GM18861 (cell line): ENCODE measurements around the gene HDAC10.
"Not testable (repeated sequence)": the region's sequence is repeated elsewhere in the genome, so short reads cannot be mapped to it uniquely, and the experiment has no call there.

Experiments used
- ATAC-seq: cut with Tn5 transposase; IDR thresholded peaks from one replicate; pipeline ENCODE4 v1.9.1; 2021; ENCODE audit not compliant: unreplicated experiment

HDAC10 gene

DNA sequence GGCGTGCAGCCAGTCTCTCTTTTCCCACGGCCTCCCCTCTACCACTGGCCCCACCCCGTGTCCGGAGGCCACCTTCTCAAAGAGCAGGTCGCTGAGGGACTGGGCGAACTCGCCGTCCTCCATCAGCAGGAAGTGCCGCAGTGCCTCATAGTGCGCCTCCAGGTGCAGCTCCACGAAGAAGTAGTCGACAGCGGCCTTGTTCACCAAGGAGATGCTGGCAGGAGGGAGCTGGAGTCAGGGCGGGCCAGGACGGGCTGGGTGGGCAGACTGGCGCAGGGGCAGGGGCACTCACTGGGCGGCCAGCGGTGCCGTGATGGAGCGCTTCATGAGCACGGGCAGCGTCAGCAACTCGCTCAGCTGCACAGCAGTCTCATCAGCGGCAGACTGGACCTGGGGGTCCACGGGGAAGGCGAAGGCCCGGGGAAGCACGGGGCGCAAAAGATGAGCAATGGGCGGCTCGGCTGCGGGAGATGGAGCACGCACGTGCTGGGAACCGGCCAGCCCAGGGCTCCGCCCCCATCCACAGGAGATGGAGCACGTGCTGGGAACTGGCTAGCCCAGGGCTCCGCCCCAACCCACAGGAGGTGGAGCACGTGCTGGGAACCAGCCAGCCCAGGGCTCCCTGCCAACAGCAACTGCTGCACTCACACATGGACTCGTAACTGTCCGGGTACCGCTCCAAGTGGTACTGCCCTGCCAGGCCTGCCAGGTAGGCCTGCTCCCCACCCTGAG lies 31.9 kb downstream of the HDAC10 start:
- ATAC-seq = no peak

DNA sequence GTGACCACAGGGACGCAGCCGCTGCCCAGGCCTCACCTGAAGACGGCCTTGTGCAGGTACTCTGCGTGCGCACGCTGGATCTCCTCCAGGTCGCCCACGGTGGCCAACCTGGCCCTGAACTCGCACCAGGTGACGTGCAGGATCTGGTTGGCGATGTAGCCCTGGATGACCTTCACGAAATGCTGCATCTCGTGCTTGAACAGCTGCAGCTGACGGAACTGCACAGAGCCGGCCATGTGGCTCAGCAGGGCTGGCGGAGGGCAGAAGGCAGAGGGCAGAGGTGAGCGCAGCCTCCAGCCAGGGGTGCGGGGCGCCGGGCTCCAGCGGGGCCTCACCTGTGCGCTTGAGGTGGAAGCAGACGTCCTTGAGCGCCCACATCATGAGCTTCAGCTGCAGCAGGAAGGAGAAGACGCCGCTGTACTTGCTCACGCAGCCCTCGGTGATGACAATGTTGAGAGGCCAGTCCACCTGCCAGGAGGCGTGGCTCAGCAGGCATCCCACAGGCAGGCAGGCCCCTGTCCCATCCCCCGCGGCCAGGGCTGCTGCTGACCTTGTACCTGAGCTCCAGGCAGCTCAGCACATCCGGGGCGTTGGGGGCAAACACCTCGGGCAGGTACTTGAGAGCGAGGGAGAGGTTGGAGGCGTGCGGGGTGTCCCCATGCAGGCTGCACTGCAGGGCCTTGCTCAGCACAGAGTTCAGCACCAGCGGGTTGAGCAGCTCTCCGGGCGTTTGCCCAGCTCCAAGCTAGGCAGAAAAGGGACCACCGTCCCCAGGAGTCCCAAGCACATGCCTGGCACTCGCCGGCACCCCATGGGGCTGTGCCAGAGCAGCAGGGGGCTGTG lies 32.7 kb downstream of the HDAC10 start:
- no peak for ATAC-seq

- no peak for ATAC-seq
Measured at GRCh38 chr22:50217543-50218152, 33.4 kb downstream of the HDAC10 start.

GRCh38 chr22:50216684-50217520 lies 34.2 kb downstream of the HDAC10 start:
- no peak for ATAC-seq

DNA sequence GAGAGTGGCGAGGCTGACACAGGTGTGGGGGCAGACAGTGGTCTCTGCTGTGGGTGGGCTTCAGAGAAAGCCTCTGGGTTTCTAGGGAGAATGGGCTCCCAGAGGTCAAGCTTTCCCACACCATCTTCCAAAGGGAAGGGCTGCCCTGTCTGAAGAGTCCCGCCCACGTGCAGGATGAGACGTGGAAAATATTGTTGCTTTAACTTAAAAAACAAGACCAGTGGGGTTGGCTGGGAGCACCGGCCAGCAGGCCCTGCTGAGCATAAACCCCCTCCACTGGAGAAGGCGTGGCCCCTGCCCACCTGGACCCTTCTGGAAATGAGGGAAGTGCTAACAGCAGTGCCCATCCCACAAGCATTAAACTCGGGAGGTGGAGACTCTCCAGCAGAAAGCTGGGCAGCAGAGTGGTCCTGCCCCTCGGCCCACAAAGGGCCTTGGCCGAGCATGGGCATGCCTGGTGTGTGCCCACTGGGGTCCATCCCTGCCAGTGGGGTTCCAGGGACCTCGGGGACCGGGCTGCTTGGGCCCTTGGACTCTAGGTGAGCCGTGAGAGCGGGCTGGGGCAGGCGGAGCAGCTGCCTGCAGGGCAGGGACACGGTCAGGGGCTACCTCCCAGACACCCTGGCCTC lies 34.9 kb downstream of the HDAC10 start:
- no peak for ATAC-seq

- ATAC-seq = no peak
Measured at GRCh38 chr22:50215297-50216054, 35.6 kb downstream of the HDAC10 start.

DNA sequence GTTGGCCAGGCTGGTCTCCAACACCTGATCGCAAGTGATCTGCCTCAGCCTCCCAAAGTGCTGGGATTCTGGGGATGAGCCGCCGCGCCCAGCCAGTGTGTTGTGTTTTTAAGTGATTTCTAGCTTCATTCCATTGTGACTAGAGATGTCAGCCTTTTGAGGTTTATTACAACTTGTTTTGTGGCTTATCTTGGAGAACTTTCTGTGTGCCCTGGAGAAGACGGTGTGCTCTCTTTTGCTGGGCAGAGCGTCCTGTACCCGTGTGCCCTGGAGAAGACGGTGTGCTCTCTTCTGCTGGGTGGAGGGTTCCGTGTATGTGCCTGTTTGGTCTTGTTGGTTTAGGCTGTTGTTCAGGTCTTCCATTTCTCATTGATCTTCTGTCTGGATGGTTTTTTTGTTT lies 37.8 kb downstream of the HDAC10 start:
- ATAC-seq = no peak

GRCh38 chr22:50211147-50211546 lies 39.9 kb downstream of the HDAC10 start:
- ATAC-seq = no peak

- no peak for ATAC-seq
Measured at GRCh38 chr22:50210378-50211139, 40.5 kb downstream of the HDAC10 start.

GRCh38 chr22:50209893-50210292 lies 41.2 kb downstream of the HDAC10 start:
- ATAC-seq = no peak

GRCh38 chr22:50208939-50209892 lies 41.8 kb downstream of the HDAC10 start:
- no peak for ATAC-seq

DNA sequence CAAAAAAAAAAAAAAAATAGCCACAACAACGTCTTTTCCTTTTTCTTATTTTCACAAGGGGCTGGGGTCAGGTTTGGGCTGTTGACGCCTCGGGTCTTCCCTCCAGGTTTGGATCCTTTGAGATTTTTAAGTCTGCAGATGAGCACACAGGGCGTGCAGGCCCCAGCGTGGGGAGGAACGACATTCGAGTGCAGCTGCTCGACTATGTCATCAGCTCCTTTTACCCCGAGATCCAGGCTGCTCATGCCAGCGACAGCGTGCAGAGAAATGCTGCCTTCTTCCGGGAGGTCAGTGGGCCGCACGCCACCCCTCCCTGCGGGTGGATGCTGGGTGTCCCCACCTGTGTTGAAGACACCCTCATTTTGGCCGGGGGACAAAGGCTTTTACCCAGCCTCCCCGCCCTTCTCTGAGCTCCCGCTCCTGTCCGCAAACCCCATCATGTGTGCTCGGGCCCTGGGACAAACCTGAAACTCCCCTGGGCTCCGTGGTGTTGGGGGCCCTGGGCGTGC lies 42.6 kb downstream of the HDAC10 start:
- ATAC-seq = no peak

- ATAC-seq = no peak
Measured at GRCh38 chr22:50207383-50208140, 43.5 kb downstream of the HDAC10 start.

DNA sequence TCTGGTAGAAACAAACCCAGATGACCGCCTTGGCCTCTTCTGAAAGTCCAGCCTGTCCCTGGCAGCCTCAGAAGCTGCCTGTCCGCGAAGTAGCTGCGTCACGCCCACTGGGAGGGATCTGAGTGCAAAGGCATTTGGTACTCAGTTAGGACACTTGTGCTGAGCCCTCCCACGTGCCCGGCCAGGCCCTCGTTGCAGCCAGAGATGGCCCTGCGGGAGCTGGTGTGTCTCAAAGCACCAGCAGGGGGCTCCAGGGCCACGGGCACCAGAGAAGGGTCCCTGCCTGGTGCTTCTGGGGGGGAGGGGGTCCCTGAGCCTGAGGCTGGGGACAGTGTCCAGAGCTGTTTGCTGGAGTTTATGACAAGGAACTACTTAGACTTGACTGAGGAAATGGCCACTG lies 44.5 kb downstream of the HDAC10 start:
- ATAC-seq = no peak

DNA sequence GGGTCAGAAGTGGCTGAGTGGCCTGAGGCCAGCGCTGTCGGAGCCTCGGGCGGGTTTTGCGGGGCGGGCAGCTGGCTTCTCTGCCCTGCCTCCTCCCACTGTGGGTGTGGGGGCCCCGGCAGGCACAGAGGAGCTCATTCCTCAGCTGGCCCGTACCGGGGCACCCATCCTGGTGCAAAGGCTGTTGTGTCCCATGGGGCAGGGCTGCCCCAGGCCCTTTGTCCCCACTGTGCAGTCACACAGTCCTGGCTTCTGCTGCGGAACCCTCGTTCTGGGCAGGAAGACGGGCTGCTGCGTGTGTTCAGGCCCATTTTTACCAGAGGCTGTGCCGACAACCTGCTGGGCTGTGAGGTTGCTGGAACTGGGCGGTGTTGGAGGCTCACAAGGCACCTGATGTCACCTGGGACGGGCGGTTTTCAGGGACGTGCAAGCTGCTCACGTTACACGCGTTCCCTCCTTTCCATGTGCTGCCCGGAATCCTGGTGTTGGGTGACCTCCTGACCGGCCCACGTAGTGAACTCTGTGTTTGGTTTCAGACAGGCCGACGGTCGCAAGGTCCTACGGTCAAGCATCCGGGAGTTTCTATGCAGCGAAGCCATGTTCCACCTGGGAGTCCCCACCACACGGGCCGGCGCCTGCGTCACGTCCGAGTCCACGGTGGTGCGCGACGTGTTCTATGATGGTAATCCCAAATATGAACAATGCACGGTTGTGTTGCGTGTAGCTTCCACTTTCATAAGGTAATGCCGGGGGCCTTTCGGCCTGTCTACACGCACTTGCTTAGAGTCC lies 45.1 kb downstream of the HDAC10 start:
- no peak for ATAC-seq

- not testable (repeated sequence) for ATAC-seq
Measured at GRCh38 chr22:50204998-50205397, 46.1 kb downstream of the HDAC10 start.
